NCI-H2196 (cell line): ENCODE measurements around the gene KCNQ5.
A peak's percentile ranks its signal among the peaks of the same experiment; 100 is the strongest.
"Not testable (repeated sequence)": the region's sequence is repeated elsewhere in the genome, so short reads cannot be mapped to it uniquely, and the experiment has no call there.

Experiments
- DNase-seq: peaks from one replicate; lab custom pipeline; 2025; ENCODE audit not compliant: unreplicated experiment; lab: John Stamatoyannopoulos, UW

Gene KCNQ5

DNA sequence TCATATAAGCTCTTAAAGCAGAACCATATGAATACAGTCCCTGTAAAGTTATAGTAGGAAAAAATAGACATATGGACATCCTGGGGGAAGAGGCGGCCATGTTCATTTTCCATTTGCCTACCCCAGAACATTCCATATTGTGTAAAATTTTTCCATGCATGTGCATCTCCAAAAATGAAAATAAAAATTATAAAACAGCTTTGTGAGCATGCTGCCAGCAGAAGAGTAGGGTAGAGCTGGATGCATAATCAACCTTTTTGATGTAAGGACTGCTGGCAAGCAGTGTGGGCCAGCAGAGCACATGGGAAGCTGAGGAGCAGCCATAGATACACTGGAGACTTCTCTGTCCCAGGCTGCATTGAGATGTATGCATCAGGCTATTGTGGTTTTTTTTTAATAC lies 271.0 kb downstream of the KCNQ5 start:
- DNase-seq = no peak

- DNase-seq = peak; percentile 4
These were observed 272.2 kb downstream of the KCNQ5 start for GRCh38 chr6:72894091-72894490.

GRCh38 chr6:72898313-72898712 lies 276.4 kb downstream of the KCNQ5 start:
- not testable (repeated sequence) for DNase-seq

DNA sequence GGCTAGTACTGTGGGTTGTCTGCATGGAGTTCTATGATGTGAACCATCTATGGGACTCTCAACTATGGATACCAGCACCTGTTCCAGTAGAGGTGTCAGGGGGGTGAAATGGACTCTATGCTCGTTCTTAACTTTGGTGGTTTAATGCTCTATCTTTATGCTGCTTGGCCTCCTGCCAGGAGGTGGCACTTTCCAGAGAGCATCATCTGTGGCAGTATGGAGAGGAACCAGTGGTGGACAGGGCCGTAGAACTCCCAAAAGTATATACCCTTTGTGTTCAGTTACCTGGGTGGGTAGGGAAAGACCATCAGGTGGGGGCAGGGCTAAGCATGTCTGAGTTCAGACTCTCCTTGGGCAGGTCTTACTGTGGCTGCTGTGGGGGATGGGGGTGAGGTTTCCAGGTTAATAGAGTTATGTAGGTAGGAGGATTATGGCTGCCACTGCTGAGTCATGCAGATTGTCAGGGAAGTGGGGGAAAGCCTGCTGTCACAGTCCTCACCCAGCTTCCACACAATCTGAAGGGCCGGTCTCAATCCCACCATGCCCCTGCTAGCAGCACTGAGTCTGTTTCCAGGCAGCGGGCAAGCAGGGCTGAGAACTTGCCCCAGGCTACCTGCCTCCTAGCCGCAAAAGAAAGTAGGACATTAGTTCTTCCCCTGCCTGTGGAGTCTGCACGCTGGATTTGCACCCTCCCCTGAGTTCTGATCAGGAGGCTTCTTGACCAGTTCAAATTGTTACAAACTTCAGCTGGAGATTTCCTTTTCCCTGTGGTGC lies 284.0 kb downstream of the KCNQ5 start:
- DNase-seq = no peak

GRCh38 chr6:72911463-72912155 lies 289.7 kb downstream of the KCNQ5 start:
- no peak for DNase-seq

DNA sequence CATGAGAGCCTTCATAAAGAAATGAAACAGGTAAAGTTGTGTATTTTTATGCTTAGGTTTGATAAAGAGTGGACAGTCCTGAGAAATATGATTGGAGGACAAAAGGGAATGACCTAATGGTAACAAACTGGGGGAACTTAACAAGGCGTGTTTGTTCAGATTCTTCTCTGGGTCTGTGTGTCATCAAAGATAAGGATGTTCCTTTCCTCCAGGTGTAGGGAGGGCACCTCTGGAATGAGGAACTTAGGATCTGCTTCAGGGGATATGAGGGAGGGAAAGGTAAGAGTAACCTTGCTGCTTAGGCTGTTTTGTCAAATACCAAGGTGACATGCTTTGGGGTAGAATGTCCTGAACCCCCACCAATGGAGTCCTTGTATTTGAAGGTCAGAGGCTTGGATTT lies 291.9 kb downstream of the KCNQ5 start:
- no peak for DNase-seq

DNA sequence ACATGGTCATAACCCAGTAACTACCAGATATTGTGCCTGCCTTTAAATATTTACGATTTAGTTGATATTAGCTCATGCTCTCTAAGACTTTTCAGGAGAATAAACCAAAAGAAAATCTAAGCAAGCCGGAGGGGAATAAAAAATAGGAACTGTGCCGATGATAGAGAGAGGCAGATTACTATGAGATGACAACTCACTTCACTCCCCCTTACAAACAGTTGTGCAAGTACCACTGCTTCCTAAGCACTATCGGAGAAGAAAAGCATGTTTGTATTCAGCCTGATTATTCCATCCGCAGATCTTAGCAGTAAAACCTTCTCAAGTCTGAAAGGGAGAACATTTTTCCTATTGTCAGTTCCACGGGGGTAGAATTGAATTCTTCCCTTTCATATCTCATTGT lies 294.4 kb downstream of the KCNQ5 start:
- no peak for DNase-seq

GRCh38 chr6:72916906-72917305 lies 295.0 kb downstream of the KCNQ5 start:
- no peak for DNase-seq

DNA sequence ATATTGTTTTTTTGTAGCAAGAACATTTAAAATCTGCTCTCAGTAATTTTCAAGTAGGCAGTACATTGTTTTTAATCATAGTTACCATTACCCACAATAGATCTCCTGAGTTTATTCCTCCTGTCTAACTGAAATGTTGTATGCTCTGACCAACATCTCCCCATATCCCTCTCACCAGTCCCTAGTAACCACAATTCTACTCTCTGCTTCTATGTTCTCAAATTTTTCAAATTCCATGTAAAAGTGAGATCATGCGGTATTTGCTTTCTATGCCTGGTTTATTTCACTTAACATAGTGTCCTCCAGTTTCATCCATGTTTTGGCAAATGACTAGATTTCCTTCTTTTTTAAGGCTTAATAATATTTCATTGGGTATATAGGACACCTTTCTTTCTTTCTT lies 300.5 kb downstream of the KCNQ5 start:
- no peak for DNase-seq

GRCh38 chr6:72925136-72925535 lies 303.3 kb downstream of the KCNQ5 start:
- DNase-seq = no peak

GRCh38 chr6:72930556-72931132 lies 308.8 kb downstream of the KCNQ5 start:
- no peak for DNase-seq

GRCh38 chr6:72931325-72931887 lies 309.5 kb downstream of the KCNQ5 start:
- DNase-seq = no peak

DNA sequence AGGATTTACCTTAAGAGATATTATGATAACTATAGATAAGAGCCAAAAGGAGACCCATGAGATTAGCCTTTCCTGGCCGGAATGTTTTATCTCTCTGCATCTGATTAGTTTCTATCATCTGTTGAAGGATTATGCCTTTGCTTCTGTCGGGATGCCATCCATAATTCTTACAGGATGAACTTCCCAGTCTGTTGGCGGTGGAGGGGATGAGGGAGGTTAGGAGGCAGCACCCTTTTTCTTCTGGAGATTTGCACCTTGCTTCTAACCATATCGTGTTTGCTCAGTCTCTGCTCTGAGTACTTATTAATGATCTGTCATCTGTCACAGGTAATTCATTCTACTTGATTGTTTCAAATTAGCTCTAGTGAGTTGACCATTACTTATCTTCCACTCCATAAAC lies 311.4 kb downstream of the KCNQ5 start:
- DNase-seq = no peak

- DNase-seq = no peak
These were observed 315.1 kb downstream of the KCNQ5 start for GRCh38 chr6:72936766-72937559.

DNA sequence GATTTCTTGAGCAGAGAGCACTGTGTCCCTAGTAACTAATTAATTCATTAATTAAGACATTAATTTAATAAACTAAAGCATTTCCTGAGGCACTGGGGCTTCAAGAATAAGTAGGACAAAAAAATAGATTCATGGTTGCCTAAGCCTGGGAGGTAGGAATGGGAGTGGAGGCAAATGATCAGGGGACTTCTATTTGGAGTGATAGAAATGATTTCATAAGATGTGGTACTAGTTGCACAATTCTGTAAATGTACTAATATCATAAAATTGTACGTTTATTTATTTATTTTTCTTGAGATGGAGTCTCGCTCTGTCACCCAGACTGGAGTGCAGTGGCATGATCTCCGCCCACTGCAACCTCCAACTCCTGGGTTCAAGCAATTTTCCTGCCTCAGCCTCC lies 316.2 kb downstream of the KCNQ5 start:
- no peak for DNase-seq

DNA sequence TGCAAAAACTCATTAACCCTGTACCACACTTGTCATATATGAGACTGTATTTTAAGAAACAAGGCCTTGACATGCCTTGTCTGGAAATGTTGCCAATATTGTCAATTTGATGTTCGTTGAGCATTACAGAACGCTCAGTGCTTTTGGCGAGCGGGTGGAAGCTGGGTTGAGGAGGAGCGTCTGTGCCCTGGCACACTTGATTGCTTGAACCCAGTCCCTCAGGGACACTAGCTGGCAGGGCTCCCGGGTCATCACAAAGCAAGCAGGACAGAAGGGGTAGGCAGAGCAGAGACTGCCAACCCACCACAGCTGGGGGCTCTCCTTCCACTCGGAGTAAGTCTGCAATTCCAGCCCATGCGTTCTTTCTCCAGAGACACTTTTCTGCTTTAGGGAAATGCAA lies 317.1 kb downstream of the KCNQ5 start:
- no peak for DNase-seq

DNA sequence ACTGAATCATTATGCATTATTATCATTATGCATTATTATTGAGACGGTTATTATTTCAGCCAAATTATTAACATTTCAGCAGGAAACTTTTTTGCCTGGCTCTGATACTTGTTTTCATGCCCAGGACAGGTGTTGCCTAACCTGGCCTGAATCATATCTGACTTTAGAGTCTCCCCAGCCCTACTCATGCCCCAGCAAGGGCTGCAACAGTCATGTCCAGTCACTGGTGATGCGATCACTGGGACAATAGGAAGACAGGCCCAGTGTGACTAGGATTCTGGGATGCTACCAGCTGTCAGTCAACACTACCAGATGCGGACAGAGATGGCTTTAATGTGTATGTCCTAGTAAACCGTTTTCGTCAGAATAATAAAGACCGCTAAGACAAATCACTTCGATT lies 318.4 kb downstream of the KCNQ5 start:
- DNase-seq = no peak

DNA sequence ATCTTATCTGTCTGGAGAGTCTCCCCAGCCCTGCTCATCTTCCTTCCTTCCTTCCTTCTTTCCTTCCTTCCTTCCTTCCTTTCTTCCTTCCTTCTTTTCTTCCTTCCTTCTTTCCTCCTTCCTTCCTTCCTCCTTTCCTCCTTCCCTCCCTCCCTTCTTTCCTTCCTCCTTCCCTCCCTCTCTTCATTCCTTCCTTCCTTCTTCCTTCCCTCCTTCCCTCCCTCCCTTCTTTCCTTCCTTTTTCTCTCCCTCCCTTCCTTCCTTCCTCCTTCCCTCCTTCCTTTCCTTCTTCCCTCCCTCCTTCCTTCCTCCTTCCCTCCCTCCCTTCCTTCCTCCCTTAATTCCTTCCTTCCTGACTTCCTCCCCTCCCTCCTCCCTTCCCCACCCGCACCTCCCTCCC lies 319.4 kb downstream of the KCNQ5 start:
- DNase-seq = no peak

GRCh38 chr6:72941751-72942150 lies 319.9 kb downstream of the KCNQ5 start:
- DNase-seq = peak; percentile 16

DNA sequence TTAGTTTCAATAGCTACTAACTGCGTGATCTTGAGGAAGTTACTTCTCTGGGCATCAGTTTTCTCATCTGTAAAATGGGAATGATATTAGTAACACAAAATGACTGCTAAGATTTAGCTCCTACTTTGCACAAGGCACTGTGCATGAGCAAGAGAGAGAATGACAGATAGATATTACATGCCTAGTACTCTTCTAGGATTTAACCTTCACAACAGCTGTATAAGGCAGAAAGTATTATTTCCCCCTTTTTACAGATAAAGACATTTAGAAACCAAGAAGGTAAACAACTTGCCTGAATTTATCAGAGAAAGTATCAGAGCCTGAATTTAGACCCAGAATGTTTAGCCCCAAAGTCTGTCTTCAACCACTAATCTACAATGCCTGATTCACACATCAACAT lies 321.8 kb downstream of the KCNQ5 start:
- no peak for DNase-seq

- no peak for DNase-seq
These were observed 322.8 kb downstream of the KCNQ5 start for GRCh38 chr6:72944660-72945059.
